ENCODE results near the gene ARL6IP5.

- TF ChIP-seq, protein P1, sequence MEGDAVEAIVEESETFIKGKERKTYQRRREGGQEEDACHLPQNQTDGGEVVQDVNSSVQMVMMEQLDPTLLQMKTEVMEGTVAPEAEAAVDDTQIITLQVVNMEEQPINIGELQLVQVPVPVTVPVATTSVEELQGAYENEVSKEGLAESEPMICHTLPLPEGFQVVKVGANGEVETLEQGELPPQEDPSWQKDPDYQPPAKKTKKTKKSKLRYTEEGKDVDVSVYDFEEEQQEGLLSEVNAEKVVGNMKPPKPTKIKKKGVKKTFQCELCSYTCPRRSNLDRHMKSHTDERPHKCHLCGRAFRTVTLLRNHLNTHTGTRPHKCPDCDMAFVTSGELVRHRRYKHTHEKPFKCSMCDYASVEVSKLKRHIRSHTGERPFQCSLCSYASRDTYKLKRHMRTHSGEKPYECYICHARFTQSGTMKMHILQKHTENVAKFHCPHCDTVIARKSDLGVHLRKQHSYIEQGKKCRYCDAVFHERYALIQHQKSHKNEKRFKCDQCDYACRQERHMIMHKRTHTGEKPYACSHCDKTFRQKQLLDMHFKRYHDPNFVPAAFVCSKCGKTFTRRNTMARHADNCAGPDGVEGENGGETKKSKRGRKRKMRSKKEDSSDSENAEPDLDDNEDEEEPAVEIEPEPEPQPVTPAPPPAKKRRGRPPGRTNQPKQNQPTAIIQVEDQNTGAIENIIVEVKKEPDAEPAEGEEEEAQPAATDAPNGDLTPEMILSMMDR (IDR thresholded peaks at IDR 0.05), result no peak
- TF ChIP-seq POLR2A (IDR thresholded peaks at IDR 0.05), result no peak
These were observed 12.8 kb downstream of the ARL6IP5 start for GRCh38 chr3:69097407-69098086.

Data from thyroid gland (tissue), 4 donors.